ENCODE data around the gene GIPC3.

DNA sequence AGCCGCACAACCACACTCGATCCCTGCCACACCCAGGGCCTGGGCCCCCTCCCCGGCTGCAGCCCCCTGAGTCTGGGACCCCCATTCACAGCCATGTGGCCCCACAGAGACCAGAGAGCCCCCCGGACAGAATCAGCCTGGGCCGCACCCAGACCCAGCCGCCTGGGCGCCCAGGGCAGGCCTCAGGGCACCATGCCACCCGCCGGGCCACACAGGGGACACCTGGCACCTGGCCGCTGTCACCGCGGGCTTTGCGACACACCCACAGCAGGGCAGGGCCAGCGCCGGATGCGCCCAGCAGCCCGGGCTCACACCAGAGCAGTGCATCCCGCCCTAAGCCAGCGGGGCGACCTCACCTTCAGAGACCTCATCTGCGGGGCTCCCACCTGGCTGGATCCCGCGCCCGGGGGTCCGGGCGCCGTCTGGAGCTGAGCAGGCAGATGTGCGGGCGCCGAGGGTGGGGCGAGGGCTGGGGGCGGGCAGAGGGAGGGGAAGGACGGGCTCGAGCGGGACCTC is 21.0 kb downstream of the GIPC3 start:
- TF ChIP-seq, protein P1, sequence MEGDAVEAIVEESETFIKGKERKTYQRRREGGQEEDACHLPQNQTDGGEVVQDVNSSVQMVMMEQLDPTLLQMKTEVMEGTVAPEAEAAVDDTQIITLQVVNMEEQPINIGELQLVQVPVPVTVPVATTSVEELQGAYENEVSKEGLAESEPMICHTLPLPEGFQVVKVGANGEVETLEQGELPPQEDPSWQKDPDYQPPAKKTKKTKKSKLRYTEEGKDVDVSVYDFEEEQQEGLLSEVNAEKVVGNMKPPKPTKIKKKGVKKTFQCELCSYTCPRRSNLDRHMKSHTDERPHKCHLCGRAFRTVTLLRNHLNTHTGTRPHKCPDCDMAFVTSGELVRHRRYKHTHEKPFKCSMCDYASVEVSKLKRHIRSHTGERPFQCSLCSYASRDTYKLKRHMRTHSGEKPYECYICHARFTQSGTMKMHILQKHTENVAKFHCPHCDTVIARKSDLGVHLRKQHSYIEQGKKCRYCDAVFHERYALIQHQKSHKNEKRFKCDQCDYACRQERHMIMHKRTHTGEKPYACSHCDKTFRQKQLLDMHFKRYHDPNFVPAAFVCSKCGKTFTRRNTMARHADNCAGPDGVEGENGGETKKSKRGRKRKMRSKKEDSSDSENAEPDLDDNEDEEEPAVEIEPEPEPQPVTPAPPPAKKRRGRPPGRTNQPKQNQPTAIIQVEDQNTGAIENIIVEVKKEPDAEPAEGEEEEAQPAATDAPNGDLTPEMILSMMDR (IDR thresholded peaks at IDR 0.05), result no peak
- TF ChIP-seq POLR2AphosphoS5 (IDR thresholded peaks at IDR 0.05) (no peak), POLR2A (IDR thresholded peaks at IDR 0.05) (no peak), EP300 (IDR thresholded peaks at IDR 0.05) (no peak)
